WI38 (cell line): Measurements from ENCODE around the gene PGRMC2.
"Not testable (repeated sequence)": the region's sequence is repeated elsewhere in the genome, so short reads cannot be mapped to it uniquely, and the experiment has no call there.

Experiments used
- H3K4me3 ChIP-seq: 2 replicates; pipeline ENCODE4 v1.5.1; 2011; ENCODE audit warnings: low read depth, mild to moderate bottlenecking, control low read depth, low read length
- TF ChIP-seq, protein P1 (sequence below): IDR thresholded peaks from 2 replicates; pipeline ENCODE4 v1.5.1; 2012; ENCODE audit warnings: low read depth, mild to moderate bottlenecking, control low read depth, low read length

PGRMC2 gene

DNA sequence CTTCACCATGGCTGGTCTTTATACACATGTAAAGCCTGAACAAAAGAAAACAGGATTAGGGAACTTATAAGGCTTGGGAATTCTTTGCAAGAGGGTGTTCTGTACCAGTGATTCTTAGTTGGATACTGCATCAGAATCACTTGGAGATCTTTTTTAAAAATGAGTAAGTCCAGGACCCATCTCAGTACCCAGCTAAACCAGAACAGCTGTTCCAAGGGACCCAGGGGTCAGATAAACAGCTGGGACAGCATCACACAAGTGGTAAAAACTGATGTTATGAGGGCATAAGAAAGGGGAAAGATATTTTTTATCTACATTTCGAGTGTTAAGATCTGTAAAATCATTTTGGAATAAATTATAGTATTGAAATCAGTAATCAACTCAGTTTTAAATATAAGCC, 16.1 kb downstream of the PGRMC2 start:
- TF ChIP-seq, protein P1, sequence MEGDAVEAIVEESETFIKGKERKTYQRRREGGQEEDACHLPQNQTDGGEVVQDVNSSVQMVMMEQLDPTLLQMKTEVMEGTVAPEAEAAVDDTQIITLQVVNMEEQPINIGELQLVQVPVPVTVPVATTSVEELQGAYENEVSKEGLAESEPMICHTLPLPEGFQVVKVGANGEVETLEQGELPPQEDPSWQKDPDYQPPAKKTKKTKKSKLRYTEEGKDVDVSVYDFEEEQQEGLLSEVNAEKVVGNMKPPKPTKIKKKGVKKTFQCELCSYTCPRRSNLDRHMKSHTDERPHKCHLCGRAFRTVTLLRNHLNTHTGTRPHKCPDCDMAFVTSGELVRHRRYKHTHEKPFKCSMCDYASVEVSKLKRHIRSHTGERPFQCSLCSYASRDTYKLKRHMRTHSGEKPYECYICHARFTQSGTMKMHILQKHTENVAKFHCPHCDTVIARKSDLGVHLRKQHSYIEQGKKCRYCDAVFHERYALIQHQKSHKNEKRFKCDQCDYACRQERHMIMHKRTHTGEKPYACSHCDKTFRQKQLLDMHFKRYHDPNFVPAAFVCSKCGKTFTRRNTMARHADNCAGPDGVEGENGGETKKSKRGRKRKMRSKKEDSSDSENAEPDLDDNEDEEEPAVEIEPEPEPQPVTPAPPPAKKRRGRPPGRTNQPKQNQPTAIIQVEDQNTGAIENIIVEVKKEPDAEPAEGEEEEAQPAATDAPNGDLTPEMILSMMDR, result no peak
- H3K4me3 ChIP-seq, result no peak overlapping the region

DNA sequence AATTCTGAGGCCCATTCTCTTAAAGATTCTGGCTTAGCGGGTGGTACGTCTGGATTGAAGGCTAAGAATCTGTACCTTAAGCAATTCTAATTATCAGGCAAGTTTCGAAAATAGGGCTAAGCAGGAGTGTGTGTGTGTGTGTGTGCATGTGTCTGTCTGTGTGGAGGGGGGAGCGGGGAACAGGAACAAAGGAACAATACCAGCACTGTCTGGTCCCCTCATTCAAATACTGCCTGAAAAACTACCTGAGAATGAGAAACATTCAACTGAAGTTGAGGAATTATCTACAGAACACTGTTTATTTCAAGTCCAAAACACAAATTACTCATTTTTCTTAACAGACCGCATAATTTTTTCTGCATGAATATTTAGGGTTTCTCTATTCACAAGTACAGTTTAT, 18.6 kb downstream of the PGRMC2 start:
- TF ChIP-seq, protein P1, result no peak

DNA sequence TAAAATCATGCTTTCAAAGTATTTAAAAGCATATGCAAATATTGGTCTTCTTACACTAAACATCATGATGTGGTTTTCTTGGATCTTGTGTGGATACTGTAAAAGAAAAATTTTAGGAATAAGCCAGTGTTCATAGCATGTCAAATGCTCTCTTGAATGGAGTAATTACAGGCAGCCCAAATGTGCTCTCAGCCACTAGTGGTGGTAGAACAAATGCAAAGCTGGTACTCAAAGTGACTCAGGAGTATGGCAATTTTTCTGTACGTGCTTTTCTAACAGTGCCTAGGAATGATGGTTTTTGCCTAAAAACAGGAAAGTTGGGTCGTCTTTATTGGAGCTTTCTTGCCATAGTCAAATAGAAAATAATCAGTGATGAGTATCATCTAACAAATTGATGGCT, 19.9 kb downstream of the PGRMC2 start:
- no peak overlapping the region for H3K4me3 ChIP-seq
- TF ChIP-seq, protein P1, result no peak

More for the DNA sequence above, 18.6 kb downstream of the PGRMC2 start:
- no peak overlapping the region for H3K4me3 ChIP-seq

DNA sequence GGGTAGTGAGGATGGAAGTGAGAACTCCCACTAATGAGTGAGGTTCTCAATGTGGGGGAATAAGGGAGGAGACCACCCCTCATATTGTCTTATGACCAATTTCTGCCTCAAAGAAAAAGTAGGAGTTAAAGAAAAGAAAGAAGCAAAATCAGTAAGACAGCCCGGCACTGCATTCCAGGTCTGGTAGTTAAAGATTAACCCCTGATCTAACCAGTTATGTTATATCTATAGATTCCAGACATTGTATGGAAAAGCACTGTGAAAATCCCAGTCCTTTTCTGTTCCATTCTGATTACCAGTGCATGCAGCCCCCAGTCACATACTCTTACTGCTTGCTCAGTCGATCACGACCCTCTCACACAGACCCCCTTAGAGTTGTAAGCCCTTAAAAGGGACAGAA, 20.4 kb downstream of the PGRMC2 start:
- H3K4me3 ChIP-seq, result not testable (repeated sequence)

DNA sequence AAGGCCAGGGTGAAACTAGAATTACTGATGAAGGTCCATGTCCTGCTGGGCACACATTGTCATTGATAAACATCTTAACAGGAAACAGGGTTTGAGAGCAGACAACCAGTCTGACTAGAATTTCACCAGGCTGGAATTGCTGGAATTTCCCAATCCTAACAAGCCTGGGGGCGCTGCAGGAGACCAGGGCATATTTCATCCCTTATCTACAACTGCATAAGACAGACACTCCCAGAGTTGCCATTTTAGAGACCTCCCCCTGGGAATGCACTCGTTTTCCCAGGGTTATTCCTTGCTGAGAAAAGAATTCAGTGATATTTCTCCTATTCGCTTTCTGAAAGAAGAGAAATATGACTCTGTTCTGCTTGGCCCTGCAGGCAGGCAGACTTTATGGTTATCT, 22.1 kb downstream of the PGRMC2 start:
- H3K4me3 ChIP-seq, result not testable (repeated sequence)

DNA sequence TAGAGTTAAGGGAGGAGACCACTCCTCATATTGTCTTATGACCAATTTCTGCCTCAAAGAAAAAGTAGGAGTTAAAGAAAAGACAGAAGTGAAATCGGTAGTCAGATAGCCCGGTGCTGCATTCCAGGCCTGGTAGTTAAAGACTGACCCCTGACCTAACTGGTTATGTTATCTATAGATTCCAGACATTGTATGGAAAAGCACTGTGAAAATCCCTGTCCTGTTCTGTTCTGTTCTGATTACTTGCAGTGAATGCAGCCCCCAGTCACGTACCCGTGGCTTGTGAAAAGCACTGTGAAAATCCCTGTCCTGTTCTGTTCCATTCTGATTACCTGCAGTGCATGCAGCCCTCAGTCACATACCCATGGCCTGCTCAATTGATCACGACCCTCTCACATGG, 27.7 kb downstream of the PGRMC2 start:
- not testable (repeated sequence) for H3K4me3 ChIP-seq

DNA sequence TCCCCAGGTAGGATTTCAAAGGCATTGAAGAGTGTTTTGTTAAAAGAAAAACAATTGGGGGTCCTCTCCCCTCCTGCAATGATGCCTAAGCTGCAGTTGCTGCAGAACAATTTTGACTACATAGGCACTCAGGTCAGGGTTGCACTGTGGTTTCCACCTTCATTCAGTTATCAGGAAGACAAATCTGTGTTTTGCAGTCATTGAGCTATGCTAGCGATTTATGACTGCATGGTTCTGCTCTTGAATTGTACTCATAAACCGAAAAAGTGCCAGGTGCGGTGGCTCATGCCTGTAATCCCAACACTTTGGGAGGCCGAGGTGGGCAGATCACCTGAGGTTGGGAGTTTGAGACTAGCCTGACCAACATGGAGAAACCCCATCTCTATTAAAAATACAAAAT, 29.4 kb downstream of the PGRMC2 start:
- not testable (repeated sequence) for H3K4me3 ChIP-seq

DNA sequence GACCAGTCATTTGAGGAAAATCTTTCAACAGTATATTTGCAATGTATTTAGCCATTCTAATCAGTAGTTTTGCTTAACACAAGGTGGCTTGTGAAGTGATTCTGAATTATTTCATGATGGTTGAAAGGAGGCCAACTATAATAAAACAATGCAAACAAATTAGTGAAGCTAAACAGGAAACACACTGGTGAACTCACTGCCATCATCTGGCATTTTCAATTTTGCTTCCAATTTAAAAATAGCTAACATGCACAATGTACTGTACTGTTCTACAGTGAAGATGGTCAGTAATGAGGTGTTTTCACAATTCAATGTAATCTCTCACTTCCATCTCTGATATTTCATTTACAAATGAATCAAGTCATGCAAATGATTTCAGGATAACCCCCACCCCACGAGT, 31.1 kb downstream of the PGRMC2 start:
- TF ChIP-seq, protein P1, result no peak

DNA sequence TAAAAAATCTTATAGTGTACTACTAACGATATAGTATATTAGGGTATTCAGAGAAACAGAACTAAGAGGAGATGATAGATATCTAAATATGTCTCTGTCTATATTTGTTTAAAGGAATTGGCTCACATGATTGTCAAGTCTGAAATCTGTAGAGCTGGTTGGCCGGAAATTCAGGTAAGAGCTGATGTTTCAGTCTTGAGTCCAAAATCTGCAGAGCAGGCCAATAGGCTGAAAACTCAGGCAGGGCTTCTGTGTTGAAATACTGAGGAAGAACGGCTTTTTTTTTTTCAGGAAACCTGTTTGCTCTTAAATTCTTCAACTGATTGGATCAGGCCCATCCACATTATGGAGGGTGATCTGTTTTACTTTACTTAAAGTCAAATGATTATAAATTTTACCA, 31.7 kb downstream of the PGRMC2 start:
- H3K4me3 ChIP-seq, result no peak overlapping the region
- TF ChIP-seq, protein P1, result no peak

More for the DNA sequence above, 31.1 kb downstream of the PGRMC2 start:
- no peak overlapping the region for H3K4me3 ChIP-seq
